ENCODE data around the gene TTLL11. TPM values are rescaled to one million over a fixed set of nuclear protein-coding genes. Genes with fewer than 3 reads are reported as not detected.

The TTLL11 gene
- total RNA-seq, 1 experiment from 2014 or later = 3.8 TPM

DNA sequence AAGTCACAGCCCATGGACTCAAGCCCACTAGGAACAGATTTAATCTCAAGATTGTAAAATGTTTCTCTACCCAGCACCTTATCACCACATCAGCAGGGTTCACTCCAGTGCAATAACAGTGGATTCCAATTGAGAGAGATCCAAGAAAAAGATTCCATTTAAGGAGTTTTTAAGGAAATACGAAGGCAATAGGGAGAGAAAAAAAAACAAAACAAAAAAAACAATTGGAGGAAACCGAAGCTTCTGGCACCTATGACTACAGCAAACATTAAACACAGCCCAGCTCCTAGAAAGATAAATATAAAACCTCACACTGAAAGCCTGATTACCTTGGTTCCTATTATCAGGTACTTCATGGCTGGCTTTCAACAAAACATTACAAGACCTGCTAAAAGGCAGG is 249.0 kb downstream of the TTLL11 start:
- Histone ChIP-seq H3K27me3 (replicated peaks) (no peaks in the 10 kb centered on the region), H3K4me1 (replicated peaks) (peaks cover 8% of the 10 kb centered on the region; the same call in 1 of the 2 replicates), H3K4me3 (no peak overlapping the region), H3K36me3 (no peaks in the 10 kb centered on the region), H3K27ac (no peak overlapping the region), H3K9me3 (replicated peaks) (no peaks in the 10 kb centered on the region)
- DNase-seq (ENCODE audit: low read depth in 1 of 2, low spot score in 2 of 2) = no peak

DNA sequence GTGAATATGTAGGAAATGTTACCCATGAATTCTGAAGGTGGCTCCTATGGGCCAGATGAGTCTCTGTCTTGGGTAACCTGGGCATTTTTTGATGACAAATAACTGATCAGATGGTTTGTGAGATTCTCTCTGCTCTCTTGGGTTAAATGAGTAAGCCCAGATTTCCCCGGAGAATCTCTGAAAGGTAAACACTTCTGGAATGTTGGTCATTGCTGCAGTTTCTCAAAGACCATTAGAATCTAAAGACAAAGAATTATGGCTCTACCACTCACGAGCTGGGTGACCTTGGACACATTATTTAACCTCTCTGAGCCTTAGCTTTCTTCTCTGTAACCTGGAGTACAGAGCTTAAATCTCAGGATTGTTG is 250.5 kb downstream of the TTLL11 start:
- peaks cover 8% of the 10 kb centered on the region; the same call in 1 of the 2 replicates for H3K4me1 ChIP-seq (replicated peaks)
- DNase-seq (ENCODE audit: low read depth in 1 of 2, low spot score in 2 of 2) = peak in 1 of 2 experiments; percentile 6
- H3K27ac ChIP-seq = no peak overlapping the region
- no peaks in the 10 kb centered on the region for H3K27me3 ChIP-seq (replicated peaks)
- no peaks in the 10 kb centered on the region for H3K9me3 ChIP-seq (replicated peaks)
- H3K36me3 ChIP-seq = no peaks in the 10 kb centered on the region
- no peak overlapping the region for H3K4me3 ChIP-seq

- H3K9me3 ChIP-seq (replicated peaks) = no peaks in the 10 kb centered on the region
- H3K36me3 ChIP-seq = no peaks in the 10 kb centered on the region
- DNase-seq (ENCODE audit: low read depth in 1 of 2, low spot score in 2 of 2) = peak; percentile 6 to 18
- no peaks in the 10 kb centered on the region for H3K27me3 ChIP-seq (replicated peaks)
- H3K27ac ChIP-seq = no peak overlapping the region
- no peak overlapping the region for H3K4me3 ChIP-seq
- peaks cover 8% of the 10 kb centered on the region; the same call in 1 of the 2 replicates for H3K4me1 ChIP-seq (replicated peaks)
These were observed 251.1 kb downstream of the TTLL11 start for GRCh38 chr9:121841771-121842611.

DNA sequence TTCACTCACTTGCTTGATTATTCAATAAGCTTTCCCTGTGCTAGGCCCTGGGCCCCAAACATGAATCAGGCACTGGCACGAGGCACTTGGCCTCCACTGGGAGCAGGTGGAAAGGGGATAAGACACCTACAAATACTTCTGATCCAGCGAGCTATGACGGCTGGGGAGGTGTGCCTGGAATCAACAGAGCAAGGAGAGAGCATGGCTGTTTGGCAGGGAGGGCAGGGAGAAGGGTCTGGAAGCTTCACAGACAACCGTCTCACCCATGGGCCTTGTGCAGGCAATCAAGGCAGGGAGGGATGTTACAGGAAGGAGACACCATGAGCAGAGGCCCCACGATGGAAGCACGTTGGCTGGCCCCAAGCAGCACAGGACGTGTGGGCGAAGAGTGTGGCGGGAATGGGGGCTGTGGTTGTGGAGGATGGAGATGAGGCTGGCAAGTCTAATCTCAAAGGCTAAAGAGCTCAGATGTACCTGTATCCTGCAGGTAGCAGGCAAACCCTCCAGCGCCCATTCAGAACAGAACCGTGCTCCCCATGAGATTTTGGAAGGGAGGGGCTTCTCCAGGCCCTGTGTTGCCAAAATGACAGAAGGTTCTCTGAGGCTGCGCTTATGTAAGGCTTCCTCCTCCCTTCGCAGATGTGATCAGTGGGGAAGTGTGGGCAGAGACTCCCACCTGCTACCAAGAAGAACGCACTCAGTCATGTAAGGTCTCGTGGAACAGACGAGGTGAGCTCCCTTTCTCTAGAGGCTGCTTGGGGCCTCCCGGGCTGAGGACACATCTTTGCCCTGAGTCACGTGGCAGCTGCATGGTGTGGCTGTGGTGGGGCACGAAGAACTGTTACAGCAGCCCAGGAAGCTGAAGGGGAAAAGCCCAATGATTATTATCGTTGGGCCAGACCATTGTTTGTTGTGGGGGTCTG is 252.0 kb downstream of the TTLL11 start:
- H3K27me3 ChIP-seq (replicated peaks) = no peaks in the 10 kb centered on the region
- peaks cover 8% of the 10 kb centered on the region; the same call in 1 of the 2 replicates for H3K4me1 ChIP-seq (replicated peaks)
- no peaks in the 10 kb centered on the region for H3K9me3 ChIP-seq (replicated peaks)
- peak in 1 of 2 experiments; percentile 22 for DNase-seq (ENCODE audit: low read depth in 1 of 2, low spot score in 2 of 2)
- H3K36me3 ChIP-seq = no peaks in the 10 kb centered on the region
- H3K4me3 ChIP-seq = no peak overlapping the region
- H3K27ac ChIP-seq = no peak overlapping the region

- Histone ChIP-seq H3K4me3 (no peak overlapping the region), H3K9me3 (replicated peaks) (no peaks in the 10 kb centered on the region), H3K27me3 (replicated peaks) (no peaks in the 10 kb centered on the region), H3K27ac (no peak overlapping the region), H3K36me3 (no peaks in the 10 kb centered on the region), H3K4me1 (replicated peaks) (peaks cover 8% of the 10 kb centered on the region; the same call in 1 of the 2 replicates)
- DNase-seq (ENCODE audit: low read depth in 1 of 2, low spot score in 2 of 2) = peak in 1 of 2 experiments; percentile 20
These were observed 253.2 kb downstream of the TTLL11 start for GRCh38 chr9:121839726-121840500.

GRCh38 chr9:121838746-121839669 is 254.1 kb downstream of the TTLL11 start:
- H3K4me3 ChIP-seq = no peak overlapping the region

GRCh38 chr9:121837113-121837961 is 255.8 kb downstream of the TTLL11 start:
- no peaks in the 10 kb centered on the region for H3K36me3 ChIP-seq
- peak in 1 of 2 experiments; percentile 22 for DNase-seq (ENCODE audit: low read depth in 1 of 2, low spot score in 2 of 2)
- H3K9me3 ChIP-seq (replicated peaks) = no peaks in the 10 kb centered on the region
- H3K4me1 ChIP-seq (replicated peaks) = peaks cover 2% of the 10 kb centered on the region; the same call in 1 of the 2 replicates
- no peak overlapping the region for H3K4me3 ChIP-seq
- H3K27ac ChIP-seq = no peak overlapping the region
- H3K27me3 ChIP-seq (replicated peaks) = no peaks in the 10 kb centered on the region

More at GRCh38 chr9:121838746-121839669, 254.1 kb downstream of the TTLL11 start:
- Histone ChIP-seq H3K9me3 (replicated peaks) (no peaks in the 10 kb centered on the region), H3K4me1 (replicated peaks) (peaks cover 4% of the 10 kb centered on the region; the same call in 1 of the 2 replicates), H3K27ac (no peak overlapping the region), H3K27me3 (replicated peaks) (no peaks in the 10 kb centered on the region), H3K36me3 (no peaks in the 10 kb centered on the region)
- DNase-seq (ENCODE audit: low read depth in 1 of 2, low spot score in 2 of 2) = peak in 1 of 2 experiments; percentile 33

DNA sequence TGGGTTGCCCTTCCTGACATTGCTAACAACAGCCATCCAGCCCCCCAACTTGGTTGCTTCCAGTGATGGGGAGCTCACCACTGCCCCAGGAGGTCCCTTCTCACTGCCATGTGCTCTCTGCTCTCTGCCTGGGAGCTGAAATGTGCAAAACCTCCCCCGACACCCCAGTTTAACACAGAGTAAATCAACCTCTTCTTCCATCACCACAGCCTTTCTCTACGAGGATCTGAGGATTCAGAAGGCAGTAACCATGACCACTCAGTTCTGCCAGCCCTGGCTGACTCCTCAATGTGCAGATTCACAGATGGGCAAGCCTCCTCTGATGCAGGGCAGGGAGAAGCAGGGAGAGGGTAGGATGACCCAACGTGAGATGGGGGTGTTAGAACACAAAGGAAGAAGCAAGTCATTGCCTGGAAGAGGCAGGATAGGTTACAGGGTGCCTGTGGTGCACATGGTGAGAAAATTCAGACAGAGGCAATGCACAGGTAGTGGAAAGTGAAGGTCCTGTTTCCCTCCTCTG is 256.7 kb downstream of the TTLL11 start:
- DNase-seq (ENCODE audit: low read depth in 1 of 2, low spot score in 2 of 2) = peak in 1 of 2 experiments; percentile 15
- H3K36me3 ChIP-seq = no peaks in the 10 kb centered on the region
- no peak overlapping the region for H3K27ac ChIP-seq
- no peak overlapping the region for H3K4me3 ChIP-seq
- no peaks in the 10 kb centered on the region for H3K27me3 ChIP-seq (replicated peaks)
- H3K4me1 ChIP-seq (replicated peaks) = no peaks in the 10 kb centered on the region
- no peaks in the 10 kb centered on the region for H3K9me3 ChIP-seq (replicated peaks)

- Histone ChIP-seq H3K27ac (no peak overlapping the region), H3K4me1 (replicated peaks) (no peaks in the 10 kb centered on the region), H3K4me3 (no peak overlapping the region), H3K9me3 (replicated peaks) (no peaks in the 10 kb centered on the region), H3K36me3 (no peaks in the 10 kb centered on the region), H3K27me3 (replicated peaks) (no peaks in the 10 kb centered on the region)
- peak in 1 of 2 experiments; percentile 5 for DNase-seq (ENCODE audit: low read depth in 1 of 2, low spot score in 2 of 2)
These were observed 257.3 kb downstream of the TTLL11 start for GRCh38 chr9:121835587-121836365.

GRCh38 chr9:121833061-121833460 is 260.0 kb downstream of the TTLL11 start:
- Histone ChIP-seq H3K9me3 (replicated peaks) (no peaks in the 10 kb centered on the region), H3K36me3 (no peaks in the 10 kb centered on the region), H3K4me3 (no peak overlapping the region), H3K27me3 (replicated peaks) (no peaks in the 10 kb centered on the region), H3K27ac (no peak overlapping the region), H3K4me1 (replicated peaks) (no peaks in the 10 kb centered on the region)
- DNase-seq (ENCODE audit: low read depth in 1 of 2, low spot score in 2 of 2) = peak in 1 of 2 experiments; percentile 16

DNA sequence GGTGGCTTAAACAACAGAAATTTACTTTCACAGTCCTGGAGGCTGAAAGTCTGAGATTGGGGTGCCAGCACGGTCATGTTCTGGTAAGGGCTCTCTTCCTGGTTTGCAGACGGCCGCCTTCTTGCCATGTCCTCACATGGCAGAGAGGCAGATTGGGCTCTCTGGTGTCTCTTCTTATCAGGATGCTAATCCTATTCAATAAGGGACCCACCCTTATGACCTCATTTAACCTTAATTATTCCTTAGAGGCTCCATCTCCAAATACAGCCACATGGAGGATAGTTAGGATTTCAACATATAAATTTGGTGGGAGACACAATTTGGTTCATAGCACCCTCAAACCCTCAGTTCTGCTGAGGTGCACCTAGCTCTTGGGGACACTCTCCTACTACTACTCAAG is 261.2 kb downstream of the TTLL11 start:
- no peaks in the 10 kb centered on the region for H3K27me3 ChIP-seq (replicated peaks)
- no peaks in the 10 kb centered on the region for H3K36me3 ChIP-seq
- no peak overlapping the region for H3K27ac ChIP-seq
- H3K4me3 ChIP-seq = no peak overlapping the region
- DNase-seq (ENCODE audit: low read depth in 1 of 2, low spot score in 2 of 2) = no peak
- no peaks in the 10 kb centered on the region for H3K4me1 ChIP-seq (replicated peaks)
- no peaks in the 10 kb centered on the region for H3K9me3 ChIP-seq (replicated peaks)
